Calu3 (cell line): ENCODE data around the gene HTR5A. TPM values are rescaled to one million over a fixed set of nuclear protein-coding genes. Genes with fewer than 3 reads are reported as not detected.
"Not testable (repeated sequence)": the region's sequence is repeated elsewhere in the genome, so short reads cannot be mapped to it uniquely, and the experiment has no call there.

Source experiments
- BruUV-seq: library from RNA; stranded (reverse); fragments of 400-500 nt; replicated peaks from 2 replicates; lab custom pipeline; 2021; lab: Mats Ljungman, UMichigan
- CTCF ChIA-PET: fragments of 300-600 bp; sonication (Branson Sonifier 250); formaldehyde crosslinking; loops from one replicate; lab custom pipeline; 2022; ENCODE audit warnings: antibody characterized with exemption; lab: Charles Lee
- DNase-seq: peaks from one replicate; pipeline ENCODE4 v3.0.0; 2022
- H3K27ac Mint-ChIP-seq: one replicate; pipeline ENCODE4 v1.8.0; 2022; ENCODE audit warnings: mixed read lengths; ENCODE audit not compliant: unreplicated experiment
- H3K27me3 Mint-ChIP-seq: one replicate; pipeline ENCODE4 v1.8.0; 2022; ENCODE audit warnings: mixed read lengths; ENCODE audit not compliant: unreplicated experiment
- H3K36me3 Mint-ChIP-seq: one replicate; pipeline ENCODE4 v1.8.0; 2022; ENCODE audit warnings: mild to moderate bottlenecking, moderate library complexity, mixed read lengths; ENCODE audit not compliant: insufficient read depth, unreplicated experiment
- H3K4me1 Mint-ChIP-seq: one replicate; pipeline ENCODE4 v1.8.0; 2022; ENCODE audit warnings: mild to moderate bottlenecking, low read depth, mixed read lengths; ENCODE audit not compliant: unreplicated experiment
- H3K4me3 Mint-ChIP-seq: one replicate; pipeline ENCODE4 v1.8.0; 2022; ENCODE audit warnings: mild to moderate bottlenecking, low read depth, moderate library complexity, mixed read lengths; ENCODE audit not compliant: unreplicated experiment
- H3K9me3 Mint-ChIP-seq: one replicate; pipeline ENCODE4 v1.8.0; 2022; ENCODE audit warnings: low read depth, mixed read lengths; ENCODE audit not compliant: unreplicated experiment
- CTCF ChIP-seq: fragments of 200-600 bp; IDR thresholded peaks from one replicate; pipeline ENCODE4 v1.8.0; 2022; ENCODE audit warnings: antibody characterized with exemption; ENCODE audit not compliant: unreplicated experiment
- intact Hi-C: fragments of 100-400 bp; cut with micrococcal nuclease; formaldehyde crosslinking; loops from one replicate; pipeline ENCODE4 v1.10.0; 2022; ENCODE audit not compliant: unreplicated experiment
- total RNA-seq: library from RNA; stranded (reverse); gene quantifications from 2 replicates; pipeline ENCODE4 v1.2.3, GENCODE V29; 2022

The HTR5A gene
- total RNA-seq, 1 experiment from 2014 or later, result not detected

- Mint-ChIP-seq H3K4me3 (no peak overlapping the region), H3K27ac (no peak overlapping the region), H3K4me1 (no peaks in the 10 kb centered on the region), H3K36me3 (peaks cover 3% of the 10 kb centered on the region), H3K27me3 (peaks cover 40% of the 10 kb centered on the region), H3K9me3 (peaks cover 12% of the 10 kb centered on the region)
- BruUV-seq, result no TSS peak
- no peak for TF ChIP-seq CTCF
- DNase-seq, result no peak
- CTCF ChIA-PET, result no interaction called here
- intact Hi-C loops, result no loop called here
These were observed 37.1 kb upstream of the HTR5A start for GRCh38 chr7:155032978-155033377.

GRCh38 chr7:155034495-155034894, 35.6 kb upstream of the HTR5A start:
- H3K27ac Mint-ChIP-seq, BruUV-seq, H3K4me3 Mint-ChIP-seq, H3K36me3 Mint-ChIP-seq, intact Hi-C loops, H3K4me1 Mint-ChIP-seq, CTCF ChIA-PET, DNase-seq: not testable (repeated sequence)
- Mint-ChIP-seq H3K27me3 (peaks cover 48% of the 10 kb centered on the region), H3K9me3 (peaks cover 10% of the 10 kb centered on the region)

GRCh38 chr7:155038335-155038734, 31.8 kb upstream of the HTR5A start:
- Mint-ChIP-seq H3K9me3 (peaks cover 9% of the 10 kb centered on the region), H3K27me3 (peaks cover 63% of the 10 kb centered on the region), H3K27ac (no peak overlapping the region), H3K36me3 (peaks cover 4% of the 10 kb centered on the region), H3K4me3 (no peak overlapping the region), H3K4me1 (no peaks in the 10 kb centered on the region)
- no peak for DNase-seq
- intact Hi-C loops, result no loop called here
- no peak for TF ChIP-seq CTCF
- no TSS peak for BruUV-seq
- CTCF ChIA-PET, result no interaction called here

GRCh38 chr7:155043756-155044155, 26.4 kb upstream of the HTR5A start:
- no peaks in the 10 kb centered on the region for H3K4me1 Mint-ChIP-seq
- H3K9me3 Mint-ChIP-seq, result peaks cover 2% of the 10 kb centered on the region
- no TSS peak for BruUV-seq
- CTCF ChIA-PET, result interaction anchor here (1.2 kb wide), 1 partner anchor 48 kb away, joined by 3 read pairs; no protein-coding TSS in a partner anchor
- intact Hi-C loops, result no loop called here
- no peak for DNase-seq
- no peak overlapping the region for H3K27ac Mint-ChIP-seq
- H3K27me3 Mint-ChIP-seq, result peaks cover 65% of the 10 kb centered on the region
- H3K36me3 Mint-ChIP-seq, result no peaks in the 10 kb centered on the region
- TF ChIP-seq CTCF, result no peak
- no peak overlapping the region for H3K4me3 Mint-ChIP-seq

GRCh38 chr7:155048006-155048405, 22.1 kb upstream of the HTR5A start:
- Mint-ChIP-seq H3K9me3 (no peaks in the 10 kb centered on the region), H3K27me3 (peaks cover 51% of the 10 kb centered on the region), H3K4me1 (no peaks in the 10 kb centered on the region), H3K27ac (no peak overlapping the region), H3K36me3 (no peaks in the 10 kb centered on the region), H3K4me3 (no peak overlapping the region)
- BruUV-seq, result no TSS peak
- intact Hi-C loops, result no loop called here
- CTCF ChIA-PET, result no interaction called here
- TF ChIP-seq CTCF, result no peak
- DNase-seq, result no peak
